Measurements from ENCODE around the gene SLC12A2.

SLC12A2 gene

GRCh38 chr5:128083033-128083810 is at the start of gene SLC12A2:
Gene SLC12A2 (plus strand): TSS chr5:128083766. CDS start chr5:128083955, 189 bp downstream.
- in situ Hi-C loops (cut with HindIII; ENCODE audit: low sequenced_read_pairs), result no loop called here

- in situ Hi-C loops (cut with HindIII; ENCODE audit: low sequenced_read_pairs), result no loop called here
Observed at GRCh38 chr5:128035689-128036088, 47.9 kb upstream of the SLC12A2 start.

DNA sequence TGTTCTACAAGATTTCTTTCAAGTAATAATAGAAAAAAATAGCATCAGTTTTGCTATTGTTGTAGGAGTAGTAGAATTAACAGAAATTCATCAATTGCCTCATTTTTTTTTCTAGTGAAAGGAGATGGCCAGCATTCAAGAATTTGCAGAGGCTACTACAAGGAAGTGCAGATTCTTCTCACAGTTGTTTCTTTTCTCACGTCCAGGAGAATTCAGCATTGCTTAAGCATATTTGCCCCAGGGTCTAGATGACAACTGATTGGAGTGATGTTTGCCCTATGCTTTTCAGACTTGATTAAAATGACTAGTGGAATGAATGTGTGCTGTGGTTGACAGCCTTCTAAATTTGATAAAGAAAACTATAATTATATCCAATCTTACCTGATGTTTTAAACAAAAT is 46.6 kb upstream of the SLC12A2 start:
- in situ Hi-C loops (cut with HindIII; ENCODE audit: low sequenced_read_pairs), result no loop called here

DNA sequence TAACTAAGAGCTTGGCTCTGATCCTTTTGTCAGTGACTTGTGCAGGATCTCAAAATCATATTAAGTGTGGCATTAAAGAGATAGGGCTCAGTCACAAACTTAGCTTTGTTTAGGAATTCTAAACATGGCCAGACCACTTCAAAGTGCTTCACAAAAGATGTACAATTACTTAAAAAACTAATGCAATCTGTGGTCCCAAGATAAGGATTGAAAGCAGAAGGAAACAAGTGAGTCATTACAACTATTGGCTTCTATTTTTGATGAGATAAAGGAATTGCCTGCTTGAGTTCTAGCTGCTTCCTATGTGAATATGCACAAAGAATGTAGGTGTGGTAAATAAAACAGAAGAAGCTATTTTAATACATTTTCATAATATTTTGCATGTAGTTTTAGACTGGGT is 44.9 kb upstream of the SLC12A2 start:
- in situ Hi-C loops (cut with HindIII; ENCODE audit: low sequenced_read_pairs), result no loop called here

DNA sequence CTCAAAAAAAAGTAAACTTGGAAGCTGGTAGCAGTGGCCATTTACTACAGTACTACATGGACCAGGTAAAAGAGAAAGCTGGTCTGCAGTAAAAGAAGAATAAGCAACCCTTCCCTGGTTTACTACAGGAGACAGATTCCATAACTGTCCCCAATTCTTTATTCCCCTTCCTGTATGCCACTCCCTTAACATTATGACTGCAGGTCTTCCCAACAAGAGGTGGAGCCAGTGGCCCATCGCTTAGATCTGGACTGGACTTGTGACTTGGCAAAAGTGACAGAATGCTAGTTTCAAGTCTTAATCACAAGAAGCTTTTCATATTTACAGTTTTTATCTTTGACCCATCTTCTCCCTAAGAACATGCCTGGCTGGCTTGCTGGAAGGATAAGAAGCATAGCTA is 42.6 kb upstream of the SLC12A2 start:
- in situ Hi-C loops (cut with HindIII; ENCODE audit: low sequenced_read_pairs), result no loop called here

DNA sequence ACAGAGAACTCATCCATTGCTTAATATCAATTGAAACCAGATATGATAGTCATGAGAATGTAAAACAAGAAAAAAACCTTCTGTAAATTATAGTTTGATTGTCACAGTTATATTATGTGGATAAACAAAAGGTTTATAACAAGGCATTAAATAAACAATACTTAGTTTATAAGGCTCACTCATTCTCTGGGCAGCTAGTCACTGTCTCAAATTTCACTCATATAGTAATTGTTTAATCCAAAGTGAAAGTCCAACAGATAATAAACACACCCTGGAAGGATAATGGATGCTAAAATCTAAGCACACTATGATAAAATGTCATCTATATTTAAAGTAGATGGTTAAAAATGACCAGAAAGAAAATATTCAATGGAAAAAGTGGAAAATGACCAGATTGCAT is 30.8 kb upstream of the SLC12A2 start:
- in situ Hi-C loops (cut with HindIII; ENCODE audit: low sequenced_read_pairs), result no loop called here

- in situ Hi-C loops (cut with HindIII; ENCODE audit: low sequenced_read_pairs), result no loop called here
Observed at GRCh38 chr5:128053291-128053954, 30.1 kb upstream of the SLC12A2 start.

DNA sequence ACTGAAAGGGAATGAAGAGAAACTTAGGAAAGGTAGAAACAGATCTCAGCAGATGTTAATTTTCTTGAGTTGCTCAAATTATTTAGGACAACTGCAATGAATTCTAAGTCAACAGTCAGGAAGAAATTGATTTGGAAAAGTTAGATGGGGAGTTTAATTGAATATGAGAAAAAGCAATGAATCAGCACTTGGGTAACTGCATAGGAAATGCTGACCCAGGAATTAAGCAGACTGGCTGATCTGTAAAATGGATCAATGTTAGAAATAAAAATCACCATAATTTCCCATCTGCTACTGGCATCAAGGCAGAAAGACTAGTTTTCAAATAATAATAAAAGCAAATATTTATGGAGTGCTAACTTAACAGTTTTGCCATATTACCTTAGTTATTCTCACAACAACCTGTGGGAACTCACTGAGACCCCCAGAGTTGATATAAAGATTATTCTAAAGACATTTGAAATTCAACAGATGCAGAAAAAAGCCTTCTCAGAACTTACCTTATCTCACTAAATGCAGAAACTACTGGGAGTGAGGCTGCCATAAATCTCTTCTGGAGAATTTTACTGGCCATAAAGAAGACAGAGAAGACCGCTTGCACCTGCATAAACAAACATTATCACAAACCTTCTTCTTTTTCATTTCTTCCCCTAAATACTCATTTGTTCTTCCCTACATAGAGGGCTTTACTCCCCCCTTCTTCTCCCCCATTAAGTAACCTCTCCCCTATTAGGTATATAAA is 22.8 kb upstream of the SLC12A2 start:
- in situ Hi-C loops (cut with HindIII; ENCODE audit: low sequenced_read_pairs), result no loop called here

DNA sequence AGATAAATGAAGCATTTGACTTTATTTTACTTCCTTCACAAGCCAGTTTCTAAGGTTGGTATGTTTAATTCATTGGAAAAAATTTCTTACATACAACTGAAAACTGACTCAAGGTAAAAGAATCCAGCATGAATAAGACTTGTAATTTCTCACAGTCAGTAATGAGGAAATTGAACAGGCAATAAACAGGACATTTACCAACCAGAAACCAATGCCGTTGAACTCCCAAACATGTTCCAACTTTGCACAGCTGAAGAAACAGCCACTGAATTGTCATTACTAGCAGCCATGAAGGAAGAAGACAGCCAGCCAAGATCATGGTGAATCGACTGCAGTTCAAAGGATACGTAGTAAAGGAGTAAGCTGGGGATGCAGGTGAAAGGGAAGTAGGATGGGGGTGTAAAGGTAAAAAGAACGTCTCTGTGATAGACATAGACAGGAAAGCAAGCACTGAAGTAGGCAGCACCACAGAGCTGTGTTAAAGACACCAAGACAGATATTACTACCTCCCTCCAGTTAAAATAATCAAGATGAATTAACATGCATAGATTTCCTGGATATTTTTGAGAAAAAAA is 21.3 kb upstream of the SLC12A2 start:
- in situ Hi-C loops (cut with HindIII; ENCODE audit: low sequenced_read_pairs), result no loop called here

DNA sequence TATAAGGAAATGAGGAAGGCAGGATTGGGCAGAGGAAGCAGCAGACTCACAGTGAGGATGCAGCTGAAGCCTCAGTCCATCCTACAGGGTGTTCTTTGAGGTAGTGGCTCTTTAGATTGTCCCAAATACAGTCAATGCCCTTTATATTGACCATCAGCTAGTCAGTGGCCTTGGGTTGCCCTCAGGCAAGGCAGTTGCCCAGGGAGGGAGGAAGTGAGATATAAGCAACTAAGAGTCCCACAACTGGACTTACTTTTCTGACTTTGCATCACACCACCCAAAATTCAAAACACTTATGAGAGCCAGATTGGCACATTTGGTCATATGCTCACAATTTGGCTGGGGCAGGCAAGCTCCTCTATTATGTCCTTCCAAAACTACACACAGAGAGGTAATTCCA is 9.4 kb upstream of the SLC12A2 start:
- in situ Hi-C loops (cut with HindIII; ENCODE audit: low sequenced_read_pairs), result no loop called here

GRCh38 chr5:128074953-128075352 is 8.6 kb upstream of the SLC12A2 start:
- in situ Hi-C loops (cut with HindIII; ENCODE audit: low sequenced_read_pairs), result no loop called here

GRCh38 chr5:128077526-128077925 is 6.0 kb upstream of the SLC12A2 start:
- in situ Hi-C loops (cut with HindIII; ENCODE audit: low sequenced_read_pairs), result no loop called here

GRCh38 chr5:128081111-128081851 is 2.3 kb upstream of the SLC12A2 start:
- in situ Hi-C loops (cut with HindIII; ENCODE audit: low sequenced_read_pairs), result no loop called here

GRCh38 chr5:128082551-128083032 is 974 bp upstream of the SLC12A2 start:
- in situ Hi-C loops (cut with HindIII; ENCODE audit: low sequenced_read_pairs), result no loop called here

- in situ Hi-C loops (cut with HindIII; ENCODE audit: low sequenced_read_pairs), result no loop called here
Observed at GRCh38 chr5:128083811-128084227, 253 bp downstream of the SLC12A2 start.

- in situ Hi-C loops (cut with HindIII; ENCODE audit: low sequenced_read_pairs), result no loop called here
Observed at GRCh38 chr5:128084228-128085167, 932 bp downstream of the SLC12A2 start.

DNA sequence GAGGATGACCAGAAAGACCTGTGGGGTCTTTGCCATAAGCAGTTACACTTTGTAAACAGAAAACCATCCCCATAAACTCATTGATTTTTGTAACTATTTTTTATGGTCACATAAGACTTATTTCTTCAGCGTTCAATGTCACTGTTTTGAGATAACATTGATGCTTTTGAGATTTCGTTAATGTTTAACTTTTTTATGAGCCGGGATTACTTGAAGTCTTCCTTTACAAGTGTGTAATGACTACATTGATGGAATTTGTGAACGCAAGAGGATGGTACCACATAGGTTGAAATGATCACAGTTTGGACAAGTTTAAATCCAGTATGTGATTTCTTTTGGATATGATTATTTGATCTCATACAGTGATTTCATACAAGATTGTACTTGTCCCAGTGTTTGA is 1.8 kb downstream of the SLC12A2 start:
- in situ Hi-C loops (cut with HindIII; ENCODE audit: low sequenced_read_pairs), result no loop called here

DNA sequence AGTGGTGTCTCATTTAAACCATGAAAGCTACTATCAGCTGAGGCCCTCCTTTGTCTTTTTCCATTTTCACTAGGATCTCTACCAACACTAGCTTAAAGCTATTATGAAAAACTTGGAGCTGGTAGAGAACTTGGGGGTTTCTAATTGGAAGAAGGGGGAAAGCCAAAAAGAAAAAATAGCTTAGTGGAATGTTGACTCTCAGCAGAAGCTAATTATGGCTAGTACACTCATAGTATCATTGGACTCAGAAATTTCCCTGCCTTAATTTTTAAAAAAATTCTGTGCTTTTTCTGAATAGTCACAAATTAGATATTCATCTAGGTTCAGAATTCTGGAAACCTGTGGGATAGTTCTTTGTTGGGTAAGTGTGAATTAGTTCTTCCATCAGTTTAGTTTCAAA is 8.0 kb downstream of the SLC12A2 start:
- in situ Hi-C loops (cut with HindIII; ENCODE audit: low sequenced_read_pairs), result no loop called here

DNA sequence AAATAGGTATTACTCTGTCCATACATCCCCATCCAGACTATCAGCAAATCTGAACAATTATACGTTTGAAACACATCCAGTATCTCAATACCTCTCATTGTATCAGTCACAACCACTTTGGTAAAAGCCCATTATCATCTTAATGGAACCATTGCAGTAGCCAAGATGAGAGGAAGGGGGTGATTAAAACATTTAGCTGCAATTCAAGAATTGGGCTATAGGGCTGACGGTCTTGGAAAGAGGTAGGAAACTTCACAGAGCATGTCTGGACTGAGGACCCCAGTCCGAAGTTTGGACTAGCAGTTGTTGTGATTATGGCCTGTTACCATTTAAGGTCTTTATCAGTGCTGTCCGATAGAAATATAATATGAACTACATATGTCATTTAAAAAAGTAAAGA is 8.6 kb downstream of the SLC12A2 start:
- in situ Hi-C loops (cut with HindIII; ENCODE audit: low sequenced_read_pairs), result no loop called here

All from endothelial cell of hepatic sinusoid (primary cell).